Left ventricle myocardium inferior (tissue), 1 donor: ENCODE data around the gene IL1RAPL1. TPM values are rescaled to one million over a fixed set of nuclear protein-coding genes. Genes with fewer than 3 reads are reported as not detected.

Source experiments
- DNase-seq: peaks from one replicate; pipeline ENCODE4 v3.0.0-alpha.2; 2020
- H3K27ac ChIP-seq: fragments of 200-600 bp; replicated peaks from 2 replicates; pipeline ENCODE4 v1.8.0; 2021
- H3K27me3 ChIP-seq: fragments of 200-600 bp; 2 replicates; pipeline ENCODE4 v1.8.0; 2021; ENCODE audit warnings: low read depth
- H3K36me3 ChIP-seq: fragments of 200-600 bp; 2 replicates; pipeline ENCODE4 v1.8.0; 2021
- H3K4me1 ChIP-seq: fragments of 200-600 bp; 2 replicates; pipeline ENCODE4 v1.8.0; 2021
- H3K4me3 ChIP-seq: fragments of 200-600 bp; 2 replicates; pipeline ENCODE4 v1.8.0; 2021; ENCODE audit warnings: mild to moderate bottlenecking, moderate library complexity
- H3K9me3 ChIP-seq: fragments of 200-600 bp; replicated peaks from 2 replicates; pipeline ENCODE4 v1.8.0; 2021
- CTCF ChIP-seq: fragments of 200-600 bp; IDR thresholded peaks from 2 replicates; pipeline ENCODE4 v1.8.0; 2021; ENCODE audit warnings: antibody characterized with exemption, mild to moderate bottlenecking, borderline replicate concordance
- intact Hi-C: fragments of 100-400 bp; cut with micrococcal nuclease; formaldehyde crosslinking; loops from one replicate; pipeline ENCODE4 v1.11.0; 2022
- total RNA-seq: library from RNA; stranded (reverse); fragmentation: NEBNext Ultra II Directional; extraction: Animal tissue kit (Norgen Biotek cat#: 25700); gene quantifications from one replicate; pipeline ENCODE4 v1.2.1, GENCODE V29; 2021
- donor health status: DM: no; HTN: yes; CAD: no; lungs with severe emphysema.

Gene IL1RAPL1
- total RNA-seq, 1 donor from 2014 or later = 1.9 TPM

- Histone ChIP-seq H3K27me3 (no peaks in the 10 kb centered on the region), H3K36me3 (no peaks in the 10 kb centered on the region), H3K4me3 (no peak overlapping the region), H3K27ac (no peak overlapping the region), H3K9me3 (no peaks in the 10 kb centered on the region), H3K4me1 (no peaks in the 10 kb centered on the region)
- TF ChIP-seq CTCF = no peak
- intact Hi-C loops = no loop called here
- DNase-seq = no peak
Measured at GRCh38 chrX:29671421-29671820, 1084.2 kb downstream of the IL1RAPL1 start.

GRCh38 chrX:29687687-29688086 lies 1100.4 kb downstream of the IL1RAPL1 start:
- no peaks in the 10 kb centered on the region for H3K9me3 ChIP-seq
- no peak overlapping the region for H3K27ac ChIP-seq
- H3K4me3 ChIP-seq = no peak overlapping the region
- H3K4me1 ChIP-seq = no peaks in the 10 kb centered on the region
- intact Hi-C loops = no loop called here
- TF ChIP-seq CTCF = no peak
- no peaks in the 10 kb centered on the region for H3K27me3 ChIP-seq
- no peak for DNase-seq
- H3K36me3 ChIP-seq = no peaks in the 10 kb centered on the region

- no peak for DNase-seq
- intact Hi-C loops = no loop called here
- Histone ChIP-seq H3K36me3 (no peaks in the 10 kb centered on the region), H3K4me1 (no peaks in the 10 kb centered on the region), H3K27ac (no peak overlapping the region), H3K9me3 (no peaks in the 10 kb centered on the region), H3K4me3 (no peak overlapping the region), H3K27me3 (no peaks in the 10 kb centered on the region)
- TF ChIP-seq CTCF = no peak
Measured at GRCh38 chrX:29690061-29690460, 1102.8 kb downstream of the IL1RAPL1 start.

- H3K9me3 ChIP-seq = no peaks in the 10 kb centered on the region
- TF ChIP-seq CTCF = no peak
- H3K27ac ChIP-seq = no peak overlapping the region
- intact Hi-C loops = no loop called here
- H3K4me1 ChIP-seq = no peaks in the 10 kb centered on the region
- H3K27me3 ChIP-seq = no peaks in the 10 kb centered on the region
- no peak for DNase-seq
- H3K36me3 ChIP-seq = no peaks in the 10 kb centered on the region
- no peak overlapping the region for H3K4me3 ChIP-seq
Measured at GRCh38 chrX:29691044-29691443, 1103.8 kb downstream of the IL1RAPL1 start.

GRCh38 chrX:29693912-29694311 lies 1106.7 kb downstream of the IL1RAPL1 start:
- no peak for DNase-seq
- intact Hi-C loops = no loop called here
- Histone ChIP-seq H3K27me3 (no peaks in the 10 kb centered on the region), H3K27ac (no peak overlapping the region), H3K9me3 (no peaks in the 10 kb centered on the region), H3K4me3 (no peak overlapping the region), H3K4me1 (no peaks in the 10 kb centered on the region), H3K36me3 (no peaks in the 10 kb centered on the region)
- no peak for TF ChIP-seq CTCF

GRCh38 chrX:29699239-29699638 lies 1112.0 kb downstream of the IL1RAPL1 start:
- TF ChIP-seq CTCF = no peak
- no peaks in the 10 kb centered on the region for H3K36me3 ChIP-seq
- H3K9me3 ChIP-seq = no peaks in the 10 kb centered on the region
- H3K27ac ChIP-seq = no peak overlapping the region
- DNase-seq = no peak
- H3K4me1 ChIP-seq = no peaks in the 10 kb centered on the region
- no peaks in the 10 kb centered on the region for H3K27me3 ChIP-seq
- H3K4me3 ChIP-seq = no peak overlapping the region
- intact Hi-C loops = no loop called here
